IMR-90 (cell line): ENCODE results near the gene PYGB. TPM values are rescaled to one million over a fixed set of nuclear protein-coding genes. Genes with fewer than 3 reads are reported as not detected.

Experiments
- ATAC-seq: fragments of 200-7000 bp; cut with Tn5 transposase; 2 replicates; pipeline ENCODE4 v1.9.1; 2020; ENCODE audit warnings: low read depth, mild to moderate bottlenecking, moderate library complexity
- BruUV-seq: library from RNA; stranded (reverse); fragments of 400-500 nt; replicated peaks from 2 replicates; lab custom pipeline; 2021; lab: Mats Ljungman, UMichigan
- CTCF ChIA-PET: fragments of 300-600 bp; formaldehyde crosslinking; extraction: SDS; loops from one replicate; lab custom pipeline; 2021; ENCODE audit warnings: antibody characterized with exemption; lab: Yijun Ruan, JAX
- POLR2A ChIA-PET: fragments of 300-600 bp; sonication (Branson Sonifier 250); formaldehyde crosslinking; loops from one replicate; lab custom pipeline; 2022; ENCODE audit warnings: antibody characterized with exemption; ENCODE audit not compliant: unreplicated experiment; lab: Charles Lee
- DNase-seq: peaks from one replicate; pipeline ENCODE4 v3.0.0; 2013
- H2AFZ ChIP-seq: replicated peaks from 2 replicates; pipeline ENCODE3; 2013; ENCODE audit warnings: low read length, mild to moderate bottlenecking; ENCODE audit not compliant: poor library complexity
- H2AK5ac ChIP-seq: 2 replicates; pipeline ENCODE4 v1.6.1; 2013; ENCODE audit warnings: low read depth, low read length, inconsistent platforms
- H2AK9ac ChIP-seq: replicated peaks from 2 replicates; pipeline ENCODE3; 2013; ENCODE audit warnings: mild to moderate bottlenecking, low read depth, low read length, moderate library complexity; ENCODE audit not compliant: poor library complexity
- H2BK120ac ChIP-seq: 2 replicates; pipeline ENCODE4 v1.6.1; 2013; ENCODE audit warnings: low read depth, low read length, inconsistent platforms
- H2BK15ac ChIP-seq: 3 replicates; pipeline ENCODE4 v1.6.1; 2013; ENCODE audit warnings: low read depth, low read length, inconsistent platforms
- H2BK20ac ChIP-seq: 2 replicates; pipeline ENCODE4 v1.6.1; 2013; ENCODE audit warnings: low read depth, mild to moderate bottlenecking, inconsistent platforms, low read length, moderate library complexity
- H2BK5ac ChIP-seq: 2 replicates; pipeline ENCODE4 v1.6.1; 2013; ENCODE audit warnings: mild to moderate bottlenecking, low read depth, low read length, inconsistent platforms; ENCODE audit not compliant: poor library complexity, severe bottlenecking
- H3K14ac ChIP-seq: replicated peaks from 2 replicates; pipeline ENCODE4 v1.6.1; 2013; ENCODE audit warnings: low read depth, low read length, inconsistent platforms
- H3K18ac ChIP-seq: 2 replicates; pipeline ENCODE4 v1.6.1; 2013; ENCODE audit warnings: low read depth, low read length, control low read depth
- H3K23ac ChIP-seq: 2 replicates; pipeline ENCODE4 v1.6.1; 2013; ENCODE audit warnings: low read depth, low read length, inconsistent platforms
- H3K27ac ChIP-seq: 2 replicates; pipeline ENCODE4 v1.5.1; 2013; ENCODE audit warnings: mild to moderate bottlenecking, control low read depth, low read length; ENCODE audit not compliant: insufficient read depth
- H3K27me3 ChIP-seq: 2 replicates; pipeline ENCODE4 v1.6.1; 2013; ENCODE audit warnings: low read length; ENCODE audit not compliant: control insufficient read depth, insufficient read depth
- H3K36me3 ChIP-seq: 2 replicates; pipeline ENCODE4 v1.6.1; 2013; ENCODE audit warnings: low read length, mixed read lengths; ENCODE audit not compliant: control insufficient read depth, insufficient read depth
- H3K4ac ChIP-seq: 2 replicates; pipeline ENCODE4 v1.6.1; 2013; ENCODE audit warnings: low read depth, low read length, inconsistent platforms
- H3K4me1 ChIP-seq: 2 replicates; pipeline ENCODE4 v1.6.1; 2013; ENCODE audit warnings: low read length, mixed read lengths; ENCODE audit not compliant: control insufficient read depth, insufficient read depth
- H3K4me2 ChIP-seq: 2 replicates; pipeline ENCODE4 v1.6.1; 2013; ENCODE audit warnings: low read depth, mild to moderate bottlenecking, control low read depth, low read length, moderate library complexity
- H3K4me3 ChIP-seq: 2 replicates; pipeline ENCODE4 v1.5.1; 2013; ENCODE audit warnings: low read depth, mild to moderate bottlenecking, control low read depth, low read length, moderate library complexity; ENCODE audit not compliant: insufficient read depth
- H3K56ac ChIP-seq: 2 replicates; pipeline ENCODE4 v1.6.1; 2013; ENCODE audit warnings: low read length, inconsistent platforms; ENCODE audit not compliant: insufficient read depth; ENCODE audit errors: extremely low read depth
- H3K79me1 ChIP-seq, 2 experiments: 2 replicates each; pipeline ENCODE4 v1.6.1; 2013; ENCODE audit warnings: low read length in 2 of 2, inconsistent platforms in 1 of 2, low read depth in 1 of 2
- H3K9ac ChIP-seq: 2 replicates; pipeline ENCODE4 v1.6.1; 2013; ENCODE audit warnings: low read depth, low read length, control low read depth
- H3K9me1 ChIP-seq: 2 replicates; pipeline ENCODE4 v1.6.1; 2013; ENCODE audit warnings: low read length, inconsistent platforms; ENCODE audit not compliant: insufficient read depth
- H3K9me3 ChIP-seq: 2 replicates; pipeline ENCODE4 v1.6.1; 2013; ENCODE audit warnings: low read length; ENCODE audit not compliant: control insufficient read depth, insufficient read depth
- H4K20me1 ChIP-seq: 2 replicates; pipeline ENCODE4 v1.6.1; 2013; ENCODE audit warnings: low read length, inconsistent platforms; ENCODE audit not compliant: insufficient read depth
- H4K5ac ChIP-seq: 2 replicates; pipeline ENCODE4 v1.6.1; 2013; ENCODE audit warnings: mild to moderate bottlenecking, low read depth, low read length, control low read depth
- H4K8ac ChIP-seq, 2 experiments: 2 replicates each; pipeline ENCODE4 v1.6.1; 2013; ENCODE audit warnings: low read depth in 2 of 2, low read length in 2 of 2, control low read depth in 1 of 2, inconsistent platforms in 1 of 2
- H4K91ac ChIP-seq: 2 replicates; pipeline ENCODE4 v1.6.1; 2013; ENCODE audit warnings: low read depth, low read length, inconsistent platforms; ENCODE audit not compliant: insufficient read depth
- ELK1 ChIP-seq: fragments of 150-350 bp; IDR thresholded peaks from 2 replicates; pipeline ENCODE4 v1.6.1; 2016; ENCODE audit warnings: low read depth, mild to moderate bottlenecking, low read length, moderate library complexity, borderline replicate concordance
- MXI1 ChIP-seq: IDR thresholded peaks from 2 replicates; pipeline ENCODE4 v1.6.1; 2012; ENCODE audit warnings: low read depth, mild to moderate bottlenecking, low read length, moderate library complexity, borderline replicate concordance
- RAD21 ChIP-seq: IDR thresholded peaks from 2 replicates; pipeline ENCODE4 v1.6.1; 2012; ENCODE audit warnings: low read length, improper control_type of control experiment
- SMC3 ChIP-seq: fragments of 150-350 bp; IDR thresholded peaks from 2 replicates; pipeline ENCODE4 v1.6.1; 2016; ENCODE audit warnings: low read depth, mild to moderate bottlenecking, antibody characterized with exemption, low read length, moderate library complexity
- WGBS, 2 experiments: methylation state at CpG; one replicate each; pipeline versions ENCODE4 v1.1.5 to v1.1.7; 2013; ENCODE audit warnings: missing lambda C conversion rate in 2 of 2; ENCODE audit not compliant: insufficient read length in 1 of 2; ENCODE audit errors: extremely low coverage in 2 of 2; 5-methylcytosine and 5-hydroxymethylcytosine counted together
- dilution Hi-C: fragments of 300-500 bp; cut with HindIII; formaldehyde crosslinking; loops from one replicate; pipeline ENCODE4 v1.14.3; 2018; ENCODE audit warnings: low sequenced_read_pairs; ENCODE audit not compliant: unreplicated experiment
- in situ Hi-C: fragments of 300-500 bp; cut with MboI; formaldehyde crosslinking; loops from 3 replicates; pipeline ENCODE4 v1.14.3; 2019; ENCODE audit warnings: low sequenced_read_pairs, inconsistent platforms, mixed read lengths
- intact Hi-C: fragments of 100-400 bp; cut with micrococcal nuclease; formaldehyde crosslinking; loops from 2 replicates; pipeline ENCODE4 v1.10.0; 2022
- polyA plus RNA-seq, 3 experiments: library from polyadenylated mRNA; depleted of rRNA; stranded (reverse); fragments of >200 nt; gene quantifications; 2 replicates each; pipeline ENCODE4 v1.2.3, GENCODE V29; 2012; ENCODE audit warnings: low replicate concordance in 1 of 3
- total RNA-seq: library from RNA; depleted of rRNA; stranded (reverse); fragments of >200 nt; gene quantifications from 2 replicates; pipeline ENCODE4 v1.2.3, GENCODE V29; 2012

Gene PYGB
- total and polyA plus RNA-seq, 2 of the 4 experiments (the other 2 are of a cell fraction) = 72.4 to 83.1 TPM

GRCh38 chr20:25300496-25301170, 52.7 kb downstream of the PYGB start:
- WGBS, 2 experiments = 74% methylated on average over 2 of the region's 13 CpGs; no CpG with 5 or more reads in 1 of the 2 experiments
- no TSS peak for BruUV-seq
- ChIA-PET CTCF (interaction anchor here (0.6 to 1.6 kb wide), 2 partner anchors 98 to 704 kb away, joined by 3 to 8 read pairs; no protein-coding TSS in a partner anchor), POLR2A (no interaction called here)
- no peak overlapping the region for H3K9ac ChIP-seq
- DNase-seq (peak; percentile 42), ATAC-seq (peak; percentile 28)
- H3K56ac ChIP-seq = no peak overlapping the region
- H3K18ac ChIP-seq = no peak overlapping the region
- H3K27me3 ChIP-seq = no peaks in the 10 kb centered on the region
- H3K9me1 ChIP-seq = peaks cover 8% of the 10 kb centered on the region
- dilution Hi-C loops = no loop called here
- no peak overlapping the region for H3K4me3 ChIP-seq
- peak overlapping the region; percentile 18 for H2AFZ ChIP-seq
- H4K8ac ChIP-seq = peak overlapping the region in 1 of 2 experiments; percentile 17; a peak in 1 of 4 replicates
- peak; percentile 20; the same call in 1 of the 2 replicates for TF ChIP-seq RAD21
- TF ChIP-seq MXI1 = no peak
- 0 out of 2 replicates have a peak, but pooled peaks have one; percentile 3 for TF ChIP-seq SMC3
- TF ChIP-seq ELK1 = no peak
- no peak overlapping the region for H3K4me2 ChIP-seq
- peaks cover 0 to 41% of the 10 kb centered on the region in 2 experiments; a peak in 3 of 4 replicates for H3K79me1 ChIP-seq
- peak overlapping the region; percentile 25 for H3K14ac ChIP-seq
- peak overlapping the region; percentile 2; the same call in 1 of the 2 replicates for H3K23ac ChIP-seq
- peak overlapping the region; percentile 35; the same call in 1 of the 2 replicates for H2BK20ac ChIP-seq
- H2AK5ac ChIP-seq = no peak overlapping the region
- intact Hi-C loops = no loop called here
- no peak overlapping the region for H2BK15ac ChIP-seq
- in situ Hi-C loops = loop anchor here (25.0 kb wide), 2 partner anchors 237 to 387 kb away; partner anchors contain the start of gene ZNF337
- H2BK5ac ChIP-seq = peak overlapping the region; percentile 9
- H3K9me3 ChIP-seq = no peaks in the 10 kb centered on the region
- peaks cover 9% of the 10 kb centered on the region; the same call in 1 of the 2 replicates for H4K20me1 ChIP-seq
- H3K27ac ChIP-seq = 0 out of 2 replicates have a peak overlapping the region, but pooled peaks have one; percentile 16
- H4K5ac ChIP-seq = no peak overlapping the region
- H4K91ac ChIP-seq = peak overlapping the region; percentile 56
- H2BK120ac ChIP-seq = peak overlapping the region; percentile 55; the same call in 1 of the 2 replicates
- H3K4me1 ChIP-seq = peaks cover 13% of the 10 kb centered on the region
- peaks cover 53% of the 10 kb centered on the region for H3K36me3 ChIP-seq
- peak overlapping the region; percentile 44 for H2AK9ac ChIP-seq
- H3K4ac ChIP-seq = peak overlapping the region; percentile 55
